ENCODE data around the gene DNAI2.

DNAI2 gene

DNA sequence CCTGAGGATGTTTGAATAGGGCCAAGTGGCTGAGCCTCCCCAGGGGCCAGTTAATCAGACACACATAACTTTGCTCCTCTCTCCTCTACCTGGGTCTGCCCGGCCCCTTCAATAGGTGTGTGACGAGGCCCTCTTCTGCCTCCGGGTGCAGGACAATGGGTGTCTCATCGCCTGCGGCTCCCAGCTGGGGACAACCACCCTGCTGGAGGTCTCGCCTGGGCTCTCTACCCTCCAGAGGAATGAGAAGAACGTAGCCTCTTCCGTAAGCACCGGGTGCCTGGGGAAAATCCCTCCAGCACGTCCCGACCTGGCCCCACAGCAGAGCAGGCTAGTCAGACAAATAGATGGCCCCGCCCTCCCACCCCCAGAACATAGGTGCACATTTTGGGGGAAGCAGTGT, 35.9 kb downstream of the DNAI2 start:
- ATAC-seq = no peak
- TF ChIP-seq TCF4 (CRISPR knock-in tag; IDR thresholded peaks at IDR 0.05; ENCODE audit: borderline replicate concordance) = no peak
- TF ChIP-seq BACH2 (CRISPR knock-in tag; IDR thresholded peaks at IDR 0.05; ENCODE audit: borderline replicate concordance) = no peak
- no peak for TF ChIP-seq ZC3H10 (CRISPR knock-in tag; IDR thresholded peaks at IDR 0.05)
- TF ChIP-seq OSR1 (CRISPR knock-in tag; IDR thresholded peaks at IDR 0.05) = no peak
- no peak for TF ChIP-seq ZNF70 (CRISPR knock-in tag; IDR thresholded peaks at IDR 0.05)
- no peak for TF ChIP-seq ZFP3 (CRISPR knock-in tag; IDR thresholded peaks at IDR 0.05)
- TF ChIP-seq TOX (CRISPR knock-in tag; IDR thresholded peaks at IDR 0.05; ENCODE audit: borderline replicate concordance) = no peak
- no peak for TF ChIP-seq ISL1 (CRISPR knock-in tag; IDR thresholded peaks at IDR 0.05)
- TF ChIP-seq GLIS3 (CRISPR knock-in tag; IDR thresholded peaks at IDR 0.05) = no peak
- no peak for TF ChIP-seq ARNTL (CRISPR knock-in tag; IDR thresholded peaks at IDR 0.05; ENCODE audit: borderline replicate concordance, low read depth)
- no peak for TF ChIP-seq ZNF8 (CRISPR knock-in tag; IDR thresholded peaks at IDR 0.05)
- no peak for TF ChIP-seq ESRRG (CRISPR knock-in tag; IDR thresholded peaks at IDR 0.05)
- TF ChIP-seq POU6F1 (CRISPR knock-in tag; IDR thresholded peaks at IDR 0.05; ENCODE audit: borderline replicate concordance, low read depth) = no peak
- TF ChIP-seq, protein P1, sequence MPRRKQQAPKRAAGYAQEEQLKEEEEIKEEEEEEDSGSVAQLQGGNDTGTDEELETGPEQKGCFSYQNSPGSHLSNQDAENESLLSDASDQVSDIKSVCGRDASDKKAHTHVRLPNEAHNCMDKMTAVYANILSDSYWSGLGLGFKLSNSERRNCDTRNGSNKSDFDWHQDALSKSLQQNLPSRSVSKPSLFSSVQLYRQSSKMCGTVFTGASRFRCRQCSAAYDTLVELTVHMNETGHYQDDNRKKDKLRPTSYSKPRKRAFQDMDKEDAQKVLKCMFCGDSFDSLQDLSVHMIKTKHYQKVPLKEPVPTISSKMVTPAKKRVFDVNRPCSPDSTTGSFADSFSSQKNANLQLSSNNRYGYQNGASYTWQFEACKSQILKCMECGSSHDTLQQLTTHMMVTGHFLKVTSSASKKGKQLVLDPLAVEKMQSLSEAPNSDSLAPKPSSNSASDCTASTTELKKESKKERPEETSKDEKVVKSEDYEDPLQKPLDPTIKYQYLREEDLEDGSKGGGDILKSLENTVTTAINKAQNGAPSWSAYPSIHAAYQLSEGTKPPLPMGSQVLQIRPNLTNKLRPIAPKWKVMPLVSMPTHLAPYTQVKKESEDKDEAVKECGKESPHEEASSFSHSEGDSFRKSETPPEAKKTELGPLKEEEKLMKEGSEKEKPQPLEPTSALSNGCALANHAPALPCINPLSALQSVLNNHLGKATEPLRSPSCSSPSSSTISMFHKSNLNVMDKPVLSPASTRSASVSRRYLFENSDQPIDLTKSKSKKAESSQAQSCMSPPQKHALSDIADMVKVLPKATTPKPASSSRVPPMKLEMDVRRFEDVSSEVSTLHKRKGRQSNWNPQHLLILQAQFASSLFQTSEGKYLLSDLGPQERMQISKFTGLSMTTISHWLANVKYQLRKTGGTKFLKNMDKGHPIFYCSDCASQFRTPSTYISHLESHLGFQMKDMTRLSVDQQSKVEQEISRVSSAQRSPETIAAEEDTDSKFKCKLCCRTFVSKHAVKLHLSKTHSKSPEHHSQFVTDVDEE (CRISPR knock-in tag; IDR thresholded peaks at IDR 0.05) = no peak
- no peak for TF ChIP-seq PATZ1 (CRISPR knock-in tag; IDR thresholded peaks at IDR 0.05; ENCODE audit: borderline replicate concordance)

- no peak for ATAC-seq
- TF ChIP-seq PPARA (CRISPR knock-in tag; IDR thresholded peaks at IDR 0.05; ENCODE audit: borderline replicate concordance) = no peak
- no peak for TF ChIP-seq ZNF8 (CRISPR knock-in tag; IDR thresholded peaks at IDR 0.05)
- TF ChIP-seq RARB (CRISPR knock-in tag; IDR thresholded peaks at IDR 0.05) = no peak
Observed at GRCh38 chr17:74314877-74315276, 40.8 kb downstream of the DNAI2 start.

- TF ChIP-seq, protein P2, sequence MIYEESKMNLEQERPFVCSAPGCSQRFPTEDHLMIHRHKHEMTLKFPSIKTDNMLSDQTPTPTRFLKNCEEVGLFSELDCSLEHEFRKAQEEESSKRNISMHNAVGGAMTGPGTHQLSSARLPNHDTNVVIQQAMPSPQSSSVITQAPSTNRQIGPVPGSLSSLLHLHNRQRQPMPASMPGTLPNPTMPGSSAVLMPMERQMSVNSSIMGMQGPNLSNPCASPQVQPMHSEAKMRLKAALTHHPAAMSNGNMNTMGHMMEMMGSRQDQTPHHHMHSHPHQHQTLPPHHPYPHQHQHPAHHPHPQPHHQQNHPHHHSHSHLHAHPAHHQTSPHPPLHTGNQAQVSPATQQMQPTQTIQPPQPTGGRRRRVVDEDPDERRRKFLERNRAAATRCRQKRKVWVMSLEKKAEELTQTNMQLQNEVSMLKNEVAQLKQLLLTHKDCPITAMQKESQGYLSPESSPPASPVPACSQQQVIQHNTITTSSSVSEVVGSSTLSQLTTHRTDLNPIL (CRISPR knock-in tag; IDR thresholded peaks at IDR 0.05; ENCODE audit: low read depth) = no peak
- no peak for TF ChIP-seq POU6F1 (CRISPR knock-in tag; IDR thresholded peaks at IDR 0.05; ENCODE audit: borderline replicate concordance, low read depth)
- TF ChIP-seq PATZ1 (CRISPR knock-in tag; IDR thresholded peaks at IDR 0.05; ENCODE audit: borderline replicate concordance) = no peak
- TF ChIP-seq ZFP30 (CRISPR knock-in tag; IDR thresholded peaks at IDR 0.05) = no peak
- no peak for TF ChIP-seq PPARA (CRISPR knock-in tag; IDR thresholded peaks at IDR 0.05; ENCODE audit: borderline replicate concordance)
- TF ChIP-seq ISL1 (CRISPR knock-in tag; IDR thresholded peaks at IDR 0.05) = no peak
- no peak for TF ChIP-seq RARB (CRISPR knock-in tag; IDR thresholded peaks at IDR 0.05)
- TF ChIP-seq ZNF8 (CRISPR knock-in tag; IDR thresholded peaks at IDR 0.05) = no peak
- TF ChIP-seq GLIS3 (CRISPR knock-in tag; IDR thresholded peaks at IDR 0.05) = no peak
- no peak for TF ChIP-seq ARNTL (CRISPR knock-in tag; IDR thresholded peaks at IDR 0.05; ENCODE audit: borderline replicate concordance, low read depth)
- no peak for TF ChIP-seq ESRRG (CRISPR knock-in tag; IDR thresholded peaks at IDR 0.05)
- TF ChIP-seq ZNF565 (CRISPR knock-in tag; conservative IDR thresholded peaks at IDR 0.05; ENCODE audit: low read depth) = no peak
- TF ChIP-seq, protein P3, sequence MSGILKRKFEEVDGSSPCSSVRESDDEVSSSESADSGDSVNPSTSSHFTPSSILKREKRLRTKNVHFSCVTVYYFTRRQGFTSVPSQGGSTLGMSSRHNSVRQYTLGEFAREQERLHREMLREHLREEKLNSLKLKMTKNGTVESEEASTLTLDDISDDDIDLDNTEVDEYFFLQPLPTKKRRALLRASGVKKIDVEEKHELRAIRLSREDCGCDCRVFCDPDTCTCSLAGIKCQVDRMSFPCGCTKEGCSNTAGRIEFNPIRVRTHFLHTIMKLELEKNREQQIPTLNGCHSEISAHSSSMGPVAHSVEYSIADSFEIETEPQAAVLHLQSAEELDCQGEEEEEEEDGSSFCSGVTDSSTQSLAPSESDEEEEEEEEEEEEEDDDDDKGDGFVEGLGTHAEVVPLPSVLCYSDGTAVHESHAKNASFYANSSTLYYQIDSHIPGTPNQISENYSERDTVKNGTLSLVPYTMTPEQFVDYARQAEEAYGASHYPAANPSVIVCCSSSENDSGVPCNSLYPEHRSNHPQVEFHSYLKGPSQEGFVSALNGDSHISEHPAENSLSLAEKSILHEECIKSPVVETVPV (CRISPR knock-in tag; IDR thresholded peaks at IDR 0.05) = no peak
- TF ChIP-seq ZC3H10 (CRISPR knock-in tag; IDR thresholded peaks at IDR 0.05) = no peak
- TF ChIP-seq TOX (CRISPR knock-in tag; IDR thresholded peaks at IDR 0.05; ENCODE audit: borderline replicate concordance) = no peak
- TF ChIP-seq ZNF70 (CRISPR knock-in tag; IDR thresholded peaks at IDR 0.05) = no peak
- no peak for ATAC-seq
Observed at GRCh38 chr17:74316220-74316619, 42.2 kb downstream of the DNAI2 start.

Measured in SK-N-SH treated with all-trans-retinoic acid at 6 μM for 48 hours (cell line).